Stimulated activated CD4-positive, alpha-beta T cell treated with anti-CD3 and anti-CD28 coated beads, Interleukin-2, amount 100 ng/mL, for 24 hours (primary cell): ENCODE data around the gene NXNL1.

Experiments used
- DNase-seq, 2 donors: peaks; one replicate each; pipeline ENCODE4 v3.0.0-alpha.2; 2020

Gene NXNL1

GRCh38 chr19:17419154-17419620 is 41.5 kb downstream of the NXNL1 start:
- DNase-seq: no peak

- DNase-seq: no peak
These were observed 42.0 kb downstream of the NXNL1 start for GRCh38 chr19:17418710-17419109.

GRCh38 chr19:17415121-17415520 is 45.6 kb downstream of the NXNL1 start:
- DNase-seq: no peak

- no peak for DNase-seq
These were observed 46.6 kb downstream of the NXNL1 start for GRCh38 chr19:17414097-17414496.

- DNase-seq: no peak
These were observed 48.9 kb downstream of the NXNL1 start for GRCh38 chr19:17411801-17412200.

GRCh38 chr19:17409990-17410389 is 50.7 kb downstream of the NXNL1 start:
- no peak for DNase-seq

- DNase-seq: no peak
These were observed 53.9 kb downstream of the NXNL1 start for GRCh38 chr19:17406887-17407196.

GRCh38 chr19:17406046-17406886 is 54.5 kb downstream of the NXNL1 start:
- DNase-seq: peak in 1 of 2 donors; percentile 29
